NCI-H460 (cell line): ENCODE data around the gene CKMT2. TPM values are rescaled to one million over a fixed set of nuclear protein-coding genes. Genes with fewer than 3 reads are reported as not detected.
"Not testable (repeated sequence)": the region's sequence is repeated elsewhere in the genome, so short reads cannot be mapped to it uniquely, and the experiment has no call there.

Experiments
- DNase-seq: peaks from one replicate; pipeline ENCODE4 v3.0.0-alpha.2; 2016; ENCODE audit warnings: low read depth; ENCODE audit errors: extremely low read depth
- total RNA-seq: library from RNA; depleted of rRNA; stranded (reverse); fragments of >200 nt; shearing (Covaris generic); gene quantifications from 2 replicates; pipeline ENCODE4 v1.2.3, GENCODE V29; 2014

The CKMT2 gene
- total RNA-seq, 1 experiment from 2014 or later, result not detected

DNA sequence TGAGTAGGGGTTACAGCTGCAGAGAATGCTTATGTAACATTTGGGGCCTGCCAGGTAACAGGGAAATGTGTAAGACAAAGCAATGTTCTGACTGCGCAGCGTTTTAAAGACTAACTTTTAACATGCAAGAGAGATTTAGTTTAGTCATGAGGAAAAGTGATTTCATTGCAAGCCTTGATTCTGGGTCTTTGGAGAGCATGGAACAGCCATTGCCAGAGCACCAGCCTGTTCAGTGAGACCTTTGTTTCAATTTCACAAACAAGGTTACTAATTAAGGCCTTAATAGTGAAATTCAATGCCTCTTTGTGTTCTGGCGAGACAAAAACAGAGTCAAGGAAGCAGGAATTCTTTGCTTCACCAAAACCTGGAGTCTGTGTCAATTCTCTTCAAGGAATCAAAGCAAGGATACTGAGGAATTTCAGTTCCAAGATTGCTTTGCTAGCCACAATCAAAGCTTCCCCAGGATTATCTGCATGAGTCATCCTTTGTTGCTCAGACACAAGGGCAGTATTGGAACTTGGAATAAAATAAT, 14.4 kb downstream of the CKMT2 start:
- no peak for DNase-seq

DNA sequence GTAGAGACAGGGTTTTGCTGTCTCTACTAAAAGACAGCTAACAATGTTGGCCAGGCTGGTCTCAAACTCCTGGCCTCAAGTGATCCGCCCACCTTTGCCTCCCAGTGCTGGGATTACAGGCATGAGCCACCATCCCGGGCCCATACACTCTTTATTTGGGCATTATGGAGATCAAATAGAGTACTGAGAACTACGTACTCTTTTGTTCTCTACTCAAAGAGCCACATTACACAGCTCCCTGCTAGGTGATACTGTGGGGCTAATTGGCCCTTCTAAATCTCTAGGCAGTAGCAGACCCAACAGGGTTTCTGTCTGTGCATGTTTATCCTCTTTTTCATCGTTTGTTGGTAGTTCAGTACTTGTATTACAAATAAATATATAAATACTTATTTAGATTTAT, 16.1 kb downstream of the CKMT2 start:
- no peak for DNase-seq

DNA sequence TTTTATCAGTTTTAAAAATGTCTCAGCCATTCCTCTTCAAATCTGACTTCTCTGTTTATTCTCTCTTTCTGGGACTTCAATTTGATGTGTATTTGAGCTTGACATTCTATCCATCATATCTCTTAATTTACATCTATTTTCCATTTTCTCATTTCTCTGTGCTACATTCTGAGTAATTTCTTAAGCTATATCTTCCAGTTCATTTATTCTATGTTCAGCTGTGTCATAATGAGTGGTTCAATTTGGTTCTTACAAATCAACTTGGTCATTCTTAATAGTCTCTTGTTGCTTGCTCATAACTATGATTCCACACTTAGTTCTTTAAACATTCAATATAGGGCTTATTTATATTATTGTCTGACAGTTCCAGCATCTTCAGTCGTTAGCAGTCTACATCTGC, 16.9 kb downstream of the CKMT2 start:
- no peak for DNase-seq

DNA sequence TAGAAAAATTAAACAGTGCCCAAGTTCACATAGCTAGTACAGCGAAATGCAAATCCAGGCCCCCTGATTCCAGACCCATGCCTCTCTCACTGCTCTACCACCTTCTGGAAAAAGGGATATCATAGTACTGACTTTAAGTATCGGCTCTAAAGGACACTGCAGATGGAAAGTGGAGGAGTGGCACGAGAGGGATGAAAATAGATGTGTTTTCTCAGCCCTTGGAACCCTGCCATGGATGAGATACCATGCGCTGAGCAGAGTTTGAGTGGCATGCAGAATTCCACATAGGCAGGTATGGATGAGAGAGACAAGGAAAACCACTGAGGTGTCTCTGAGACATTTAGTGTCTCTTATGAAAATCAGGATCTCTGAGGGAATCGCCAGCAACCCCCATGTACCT, 18.8 kb downstream of the CKMT2 start:
- no peak for DNase-seq

DNA sequence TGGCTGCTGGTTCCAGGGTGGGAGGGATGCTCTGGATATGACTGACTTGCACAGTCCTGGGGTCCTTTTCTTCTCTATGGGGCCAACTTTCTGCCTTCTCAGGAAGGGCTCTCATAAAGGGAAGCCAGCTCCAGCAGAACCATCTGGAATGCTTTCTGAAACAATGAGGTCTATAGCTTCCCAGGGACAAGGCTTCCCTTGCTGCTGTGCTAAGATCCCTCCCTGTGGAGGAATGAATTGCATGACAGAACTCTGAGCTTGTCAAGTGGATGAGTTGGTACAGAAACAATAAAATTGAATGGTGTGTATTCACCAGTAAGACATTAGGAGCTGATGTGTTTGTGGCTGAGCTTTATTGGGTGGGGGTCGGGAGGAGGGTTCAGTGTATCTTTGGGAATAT, 19.8 kb downstream of the CKMT2 start:
- no peak for DNase-seq

DNA sequence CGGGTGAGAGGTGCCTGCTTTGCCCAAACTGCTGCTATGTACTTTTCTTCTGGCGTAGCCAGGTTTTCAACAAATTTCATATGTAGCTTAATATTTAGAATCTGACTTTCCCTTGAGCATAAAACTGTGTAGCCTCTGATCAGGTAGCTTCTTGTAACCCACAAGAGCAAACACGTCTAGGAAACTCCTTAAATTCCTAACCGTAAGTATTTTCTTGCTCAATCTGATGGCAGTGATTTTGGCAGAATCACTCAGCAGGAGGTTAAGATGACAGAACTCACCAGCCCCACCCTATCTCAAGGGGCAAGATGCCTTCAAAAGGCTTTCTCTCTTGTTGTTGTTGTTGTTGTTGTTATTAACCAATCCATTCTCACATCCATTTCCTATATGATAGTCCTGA, 20.8 kb downstream of the CKMT2 start:
- DNase-seq, result no peak

DNA sequence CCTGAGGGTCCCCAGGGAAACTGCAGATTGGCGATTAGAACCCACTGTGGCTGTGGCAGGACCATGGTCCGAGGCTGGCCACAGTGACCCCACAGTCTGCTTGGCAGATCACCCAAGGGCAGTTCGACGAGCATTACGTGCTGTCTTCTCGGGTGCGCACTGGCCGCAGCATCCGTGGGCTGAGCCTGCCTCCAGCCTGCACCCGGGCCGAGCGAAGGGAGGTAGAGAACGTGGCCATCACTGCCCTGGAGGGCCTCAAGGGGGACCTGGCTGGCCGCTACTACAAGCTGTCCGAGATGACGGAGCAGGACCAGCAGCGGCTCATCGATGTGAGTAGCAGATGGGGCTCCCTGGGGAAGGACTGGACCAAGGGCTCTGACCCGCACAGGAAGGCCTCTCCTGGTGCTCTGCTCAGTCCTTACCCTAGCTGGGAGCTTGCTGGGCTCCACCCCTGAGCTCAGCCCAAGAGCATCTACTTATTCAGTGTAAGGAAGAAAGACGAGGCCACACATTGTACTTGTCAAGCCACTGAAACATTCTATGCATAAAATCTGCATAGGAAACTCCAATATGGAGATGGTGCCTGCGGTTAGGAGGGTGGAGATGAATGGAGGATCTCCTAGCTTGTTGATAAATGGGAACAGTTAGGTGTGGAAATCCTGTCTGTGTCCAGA, 21.9 kb downstream of the CKMT2 start:
- no peak for DNase-seq

DNA sequence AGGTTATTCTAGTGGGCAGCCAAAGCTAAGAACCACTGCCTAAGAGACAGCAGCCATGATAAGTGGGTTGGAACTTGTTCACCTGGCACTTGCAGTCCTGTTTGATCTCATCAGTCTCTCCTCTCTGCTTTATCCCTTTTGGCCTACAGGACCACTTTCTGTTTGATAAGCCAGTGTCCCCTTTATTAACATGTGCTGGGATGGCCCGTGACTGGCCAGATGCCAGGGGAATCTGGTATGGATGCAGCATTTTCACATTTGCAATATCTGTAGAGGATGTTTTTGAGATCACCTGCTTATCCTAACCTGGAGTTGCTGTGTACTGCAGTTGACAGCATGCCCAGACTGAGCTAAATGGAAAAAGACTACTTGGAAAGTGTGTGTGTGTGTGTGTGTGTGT, 23.6 kb downstream of the CKMT2 start:
- DNase-seq, result no peak

DNA sequence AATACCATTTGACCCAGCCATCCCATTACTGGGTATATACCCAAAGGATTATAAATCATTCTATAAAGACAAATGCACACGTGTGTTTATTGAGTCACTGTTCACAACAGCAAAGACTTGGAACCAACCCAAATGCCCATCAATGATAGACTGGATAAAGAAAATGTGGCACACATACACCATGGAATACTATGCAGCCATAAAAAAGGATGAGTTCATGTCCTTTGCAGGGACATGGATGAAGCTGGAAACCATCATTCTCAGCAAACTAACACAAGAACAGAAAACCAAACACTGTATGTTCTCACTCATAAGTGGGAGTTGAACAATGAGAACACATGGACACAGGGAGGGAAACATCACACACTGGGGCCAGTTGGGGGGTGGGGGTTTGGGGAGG, 29.7 kb downstream of the CKMT2 start:
- DNase-seq, result not testable (repeated sequence)

DNA sequence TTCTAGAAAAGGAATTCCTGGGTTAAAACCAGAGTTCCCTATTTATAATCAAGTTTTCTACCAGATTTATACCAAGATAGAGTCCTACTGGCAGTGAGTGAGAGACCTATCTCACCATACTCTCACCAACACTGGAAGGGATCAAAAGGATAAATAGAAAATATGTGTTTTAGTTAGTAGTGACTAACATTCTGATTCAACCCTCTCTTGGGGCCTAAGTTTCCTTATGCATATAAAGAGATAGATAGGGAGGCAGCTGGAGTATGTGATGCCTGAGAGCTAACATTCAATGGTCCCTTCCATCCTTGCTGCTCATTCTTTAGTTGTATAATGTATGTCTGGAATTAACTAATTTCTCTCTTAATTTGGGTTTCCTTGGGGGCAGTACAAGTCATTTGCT, 32.0 kb downstream of the CKMT2 start:
- no peak for DNase-seq

DNA sequence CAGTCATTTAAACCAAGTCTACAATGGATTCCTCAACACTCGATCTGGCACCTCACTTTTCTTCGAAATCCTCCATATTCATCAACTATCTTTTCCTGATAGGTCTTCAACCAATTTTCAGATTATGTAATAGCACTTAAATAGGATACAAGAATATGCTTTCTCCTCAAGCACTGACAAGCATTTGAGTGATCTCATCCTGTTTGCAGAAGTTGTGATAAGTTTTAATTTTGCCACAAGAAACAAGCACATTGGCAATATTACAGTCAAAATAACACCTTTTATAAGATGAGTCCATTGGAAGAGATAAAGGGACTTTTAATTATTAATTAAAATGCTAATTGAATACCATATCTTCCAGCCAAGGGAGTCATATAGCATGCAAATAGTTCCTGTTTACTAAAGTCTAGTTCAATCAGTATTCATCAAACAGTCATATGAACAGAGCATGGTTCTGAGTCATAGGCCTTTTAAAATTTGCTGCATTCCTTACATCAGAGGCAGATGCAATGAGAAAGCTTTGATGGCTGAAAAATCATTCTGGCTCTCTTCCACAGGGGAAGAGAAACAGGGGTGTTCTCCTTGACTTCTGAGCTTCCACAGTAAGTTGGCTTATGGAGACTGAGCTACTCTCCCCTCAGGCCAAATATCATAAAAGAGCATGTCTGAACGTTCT, 35.5 kb downstream of the CKMT2 start:
- peak; percentile 6 for DNase-seq

DNA sequence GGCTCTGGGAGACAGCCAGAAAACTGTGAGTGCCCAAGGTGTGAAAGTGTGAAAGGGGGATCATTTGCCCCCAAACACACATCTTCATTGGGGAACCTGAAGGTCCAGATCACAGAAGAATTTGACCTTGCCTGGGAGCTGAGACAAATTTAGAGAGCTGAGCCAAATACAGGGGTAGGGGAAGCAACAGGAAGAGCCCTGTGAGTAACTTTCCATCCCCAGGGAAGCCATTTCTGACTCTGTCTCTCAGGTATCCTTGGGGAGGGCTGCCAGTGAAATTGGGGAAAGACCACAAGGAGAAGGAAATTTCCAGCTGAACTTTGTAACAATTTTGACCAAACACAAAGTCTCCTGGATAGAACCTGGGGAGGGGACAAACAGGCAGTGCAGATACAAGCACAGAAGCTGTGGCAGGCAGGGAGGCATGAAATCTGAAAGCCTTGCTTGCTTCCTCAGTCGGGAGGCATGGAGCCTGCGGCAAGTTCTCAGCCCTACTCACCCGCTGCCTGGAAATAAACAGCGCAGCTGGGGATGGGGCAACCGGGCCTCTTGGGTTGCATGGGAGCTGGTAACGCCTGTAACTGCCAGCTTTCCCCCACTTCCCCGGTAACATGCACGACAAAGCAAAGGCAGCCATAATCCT, 36.8 kb downstream of the CKMT2 start:
- DNase-seq, result no peak

DNA sequence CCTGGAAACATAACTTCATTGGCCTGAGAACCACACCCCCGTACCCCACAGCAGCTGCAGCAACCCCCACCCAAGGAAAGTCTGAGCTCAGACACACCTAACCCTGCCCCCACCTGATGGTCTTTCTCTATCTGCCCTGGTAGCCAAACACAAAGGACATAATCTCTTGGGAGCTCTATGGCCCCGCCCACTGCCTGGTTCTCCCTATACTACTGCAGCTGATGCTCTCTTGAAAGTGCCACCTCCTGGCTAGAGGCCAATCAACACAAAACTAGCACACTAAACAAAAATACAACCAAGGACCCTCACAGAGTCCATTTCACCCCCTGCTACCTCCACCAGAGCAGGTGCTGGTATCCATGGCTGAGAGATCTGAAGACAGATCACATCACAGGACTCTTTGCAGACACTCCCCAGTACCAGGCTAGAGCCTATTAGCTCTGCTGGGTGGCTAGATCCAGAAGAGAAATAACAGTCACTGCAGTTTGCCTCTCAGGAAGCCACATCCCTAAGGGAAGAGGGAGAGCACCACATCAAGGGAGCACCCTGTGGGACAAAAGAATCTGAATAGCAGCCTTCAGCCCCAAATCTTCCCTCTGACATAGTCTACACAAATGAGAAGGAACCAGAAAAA, 37.4 kb downstream of the CKMT2 start:
- DNase-seq, result not testable (repeated sequence)

DNA sequence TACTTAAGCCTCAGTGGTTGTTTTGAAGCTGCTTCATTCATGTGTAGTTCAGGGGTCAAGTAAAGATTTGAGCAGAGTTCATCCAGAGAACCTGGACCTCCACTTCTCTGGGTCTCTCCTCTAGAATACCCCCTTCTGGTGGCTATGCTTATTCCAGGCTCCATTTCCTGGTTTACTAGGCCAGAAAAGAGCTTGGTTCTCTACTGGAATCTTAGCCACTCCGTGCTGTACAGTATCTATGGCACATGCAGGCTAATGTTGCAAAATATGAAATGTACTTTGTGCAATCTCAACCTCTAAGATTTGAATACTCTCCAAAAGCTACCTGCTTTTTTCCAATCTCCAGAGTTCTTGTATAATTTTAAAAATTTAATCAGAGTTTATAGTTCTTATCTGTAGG, 50.9 kb downstream of the CKMT2 start:
- no peak for DNase-seq

DNA sequence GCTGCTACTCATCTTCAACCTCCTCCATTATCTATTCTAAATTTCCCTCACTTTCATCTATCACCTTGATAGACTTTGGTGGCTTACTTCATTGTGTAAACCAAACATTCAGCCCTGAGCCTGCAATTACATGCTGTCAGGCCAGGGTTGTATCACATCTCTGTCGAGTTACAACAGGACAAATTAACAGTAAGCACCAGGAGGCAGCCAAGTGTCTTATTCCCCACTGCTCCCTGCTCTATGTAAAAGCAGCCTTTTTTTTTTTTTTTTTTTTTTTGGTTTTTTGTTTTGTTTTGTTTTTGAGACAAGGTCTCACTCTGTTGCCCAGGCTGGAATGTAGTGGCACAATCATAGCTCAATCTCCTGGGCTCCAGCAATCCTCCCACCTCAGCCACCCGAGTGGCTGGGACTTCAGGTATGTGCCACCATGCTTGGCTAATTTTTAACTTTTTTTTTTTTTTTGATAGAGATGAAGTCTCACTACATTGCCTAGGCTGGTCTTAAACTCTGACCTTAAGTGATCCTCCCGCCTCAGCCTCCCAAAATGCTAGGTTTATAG, 53.0 kb downstream of the CKMT2 start:
- no peak for DNase-seq

DNA sequence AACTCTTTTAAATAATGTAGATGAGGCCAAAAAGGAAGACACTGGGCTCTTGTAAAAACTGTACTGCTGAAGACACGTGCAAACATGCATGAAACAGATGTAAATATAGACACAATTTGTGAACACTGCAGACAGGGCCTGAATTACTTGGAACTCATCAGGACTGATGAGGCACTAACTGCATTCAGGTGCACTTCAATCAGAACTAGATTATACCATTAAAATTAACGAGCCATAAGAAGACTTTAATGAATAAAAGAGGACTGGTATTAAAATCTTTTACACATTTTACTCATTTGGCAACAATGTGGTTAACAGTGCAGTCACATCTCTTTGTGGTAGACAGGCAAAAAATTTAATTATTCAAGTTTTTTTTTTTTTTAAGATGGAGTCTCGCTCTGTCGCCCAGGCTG, 54.9 kb downstream of the CKMT2 start:
- no peak for DNase-seq

DNA sequence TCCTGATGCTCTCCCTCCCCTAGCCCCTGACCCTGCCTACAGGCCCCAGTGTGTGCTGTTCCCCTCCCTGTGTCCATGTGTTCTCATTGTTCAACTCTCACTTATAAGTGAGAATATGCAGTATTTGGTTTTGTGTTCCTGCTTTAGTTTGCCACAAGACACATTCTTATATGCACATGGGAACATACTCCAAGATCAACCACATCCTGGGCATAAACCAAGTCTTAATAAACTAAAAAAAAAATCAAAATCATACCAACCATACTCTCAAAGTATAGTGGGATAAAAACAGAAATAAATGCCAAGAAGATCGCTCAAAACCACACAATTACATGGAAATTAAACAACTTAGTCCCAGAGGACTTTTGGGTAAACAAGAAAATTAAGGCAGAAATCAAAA, 57.0 kb downstream of the CKMT2 start:
- DNase-seq, result no peak

DNA sequence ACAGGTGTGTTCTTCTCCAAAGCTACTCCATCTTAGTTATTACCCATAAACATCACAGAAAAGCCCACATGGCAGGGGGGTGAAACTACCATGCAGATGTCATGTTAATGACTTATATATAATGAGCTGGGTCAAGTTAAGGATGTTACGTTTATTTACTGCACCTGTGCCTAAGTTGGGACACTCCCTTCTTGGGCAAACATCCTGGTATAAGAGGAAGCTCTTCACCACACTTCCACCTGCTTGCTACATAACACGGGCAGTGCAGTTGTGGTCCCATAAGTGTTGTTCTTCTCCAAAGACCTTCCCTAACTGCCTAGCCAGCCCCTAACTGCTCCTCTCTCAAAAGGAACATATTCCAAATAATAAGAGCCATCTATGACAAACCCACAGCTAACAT, 59.0 kb downstream of the CKMT2 start:
- no peak for DNase-seq

DNA sequence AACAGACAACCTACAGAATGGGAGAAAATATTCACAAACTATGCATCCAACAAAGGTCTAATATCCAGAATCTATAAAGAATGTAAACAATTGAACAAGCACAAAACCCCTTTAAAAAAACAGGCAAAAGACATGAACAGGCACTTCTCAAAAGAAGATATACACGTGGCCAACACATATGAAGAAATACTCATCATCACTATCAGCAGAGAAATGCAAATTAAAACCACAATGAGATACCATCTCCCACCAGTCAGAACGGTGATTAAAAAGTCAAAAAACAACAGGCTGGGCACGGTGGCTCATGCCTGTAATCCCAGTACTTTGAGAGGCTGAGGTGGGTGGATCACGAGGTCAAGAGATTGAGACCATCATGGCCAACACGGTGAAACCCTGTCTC, 60.9 kb downstream of the CKMT2 start:
- DNase-seq, result not testable (repeated sequence)

DNA sequence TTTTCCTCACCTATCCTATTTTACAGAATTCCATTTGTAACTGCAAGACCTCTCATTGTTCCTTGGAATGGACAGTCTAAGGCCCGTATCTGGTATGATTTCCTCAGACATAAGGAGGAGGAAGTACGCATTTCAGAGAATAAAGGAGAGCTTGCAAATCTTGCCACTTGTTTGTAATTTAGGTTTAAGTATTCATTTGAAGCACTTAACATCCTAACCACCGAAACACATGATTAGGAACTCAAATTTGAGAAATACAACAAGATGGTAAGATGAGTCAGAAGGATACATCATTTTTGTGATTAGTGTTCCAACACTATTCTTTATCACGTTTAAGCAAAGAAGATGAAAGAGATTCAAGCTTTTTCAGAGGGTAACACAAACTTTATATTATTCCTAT, 64.4 kb downstream of the CKMT2 start:
- DNase-seq, result no peak

DNA sequence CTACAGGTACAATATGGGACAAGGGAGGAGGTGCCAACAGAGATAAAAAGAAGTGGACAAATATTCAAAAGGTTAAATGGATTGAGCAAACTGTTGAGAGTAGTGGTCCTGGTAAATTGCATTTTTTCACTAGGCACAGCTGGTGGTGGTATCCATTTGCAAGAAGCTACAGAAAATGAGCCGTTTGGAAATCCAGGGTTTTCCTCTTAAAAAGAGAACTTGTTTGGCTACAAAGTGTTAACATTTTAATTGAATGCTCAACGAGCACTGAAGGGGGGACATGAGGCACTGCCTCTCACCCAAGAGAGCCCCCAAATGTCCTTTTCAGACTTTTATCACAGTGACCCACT, 67.8 kb downstream of the CKMT2 start:
- DNase-seq, result no peak
